GM19468 (cell line): ENCODE data around the gene RCAN2.

Experiments used
- ATAC-seq: cut with Tn5 transposase; IDR thresholded peaks from one replicate; pipeline ENCODE4 v1.9.1; 2021; ENCODE audit warnings: mild to moderate bottlenecking, moderate library complexity, moderate number of reproducible peaks; ENCODE audit not compliant: unreplicated experiment; ENCODE audit errors: extremely low read depth

RCAN2 gene

GRCh38 chr6:46269447-46270229 lies 221.6 kb downstream of the RCAN2 start:
- no peak for ATAC-seq

GRCh38 chr6:46267515-46267914 lies 223.7 kb downstream of the RCAN2 start:
- no peak for ATAC-seq

GRCh38 chr6:46265373-46265772 lies 225.9 kb downstream of the RCAN2 start:
- ATAC-seq: no peak

GRCh38 chr6:46263707-46264086 lies 227.6 kb downstream of the RCAN2 start:
- ATAC-seq: no peak

GRCh38 chr6:46262928-46263706 lies 228.1 kb downstream of the RCAN2 start:
- ATAC-seq: no peak

GRCh38 chr6:46258249-46258648 lies 233.0 kb downstream of the RCAN2 start:
- ATAC-seq: no peak

- no peak for ATAC-seq
These were observed 235.7 kb downstream of the RCAN2 start for GRCh38 chr6:46255528-46255927.

GRCh38 chr6:46254946-46255345 lies 236.3 kb downstream of the RCAN2 start:
- no peak for ATAC-seq

GRCh38 chr6:46254331-46254730 lies 236.9 kb downstream of the RCAN2 start:
- no peak for ATAC-seq

- ATAC-seq: no peak
These were observed 239.5 kb downstream of the RCAN2 start for GRCh38 chr6:46251583-46252339.

- ATAC-seq: no peak
These were observed 243.1 kb downstream of the RCAN2 start for GRCh38 chr6:46248143-46248542.

- ATAC-seq: no peak
These were observed 244.5 kb downstream of the RCAN2 start for GRCh38 chr6:46246727-46247126.

- no peak for ATAC-seq
These were observed 245.2 kb downstream of the RCAN2 start for GRCh38 chr6:46246081-46246480.

- no peak for ATAC-seq
These were observed 246.6 kb downstream of the RCAN2 start for GRCh38 chr6:46244670-46245069.

- ATAC-seq: no peak
These were observed 247.5 kb downstream of the RCAN2 start for GRCh38 chr6:46243754-46244153.

- ATAC-seq: no peak
These were observed 248.3 kb downstream of the RCAN2 start for GRCh38 chr6:46242921-46243320.

GRCh38 chr6:46240866-46241565 lies 250.2 kb downstream of the RCAN2 start:
- no peak for ATAC-seq

GRCh38 chr6:46236752-46237151 lies 254.5 kb downstream of the RCAN2 start:
- ATAC-seq: no peak

- no peak for ATAC-seq
These were observed 256.0 kb downstream of the RCAN2 start for GRCh38 chr6:46235242-46235641.

GRCh38 chr6:46234700-46235099 lies 256.5 kb downstream of the RCAN2 start:
- ATAC-seq: no peak
